BE2C (cell line): ENCODE measurements around the gene FAP.

Experiments
- DNase-seq: peaks from one replicate; pipeline ENCODE4 v3.0.0-alpha.2; 2020
- H3K27me3 ChIP-seq: fragments of 250-450 bp; sonication (Bioruptor Pico); 2 replicates; pipeline ENCODE4 v1.5.1; 2020; ENCODE audit warnings: mild to moderate bottlenecking
- H3K36me3 ChIP-seq: fragments of 250-450 bp; sonication (Bioruptor Pico); 2 replicates; pipeline ENCODE4 v1.5.1; 2020; ENCODE audit warnings: mild to moderate bottlenecking
- H3K4me1 ChIP-seq: fragments of 250-450 bp; sonication (Bioruptor Pico); 2 replicates; pipeline ENCODE4 v1.5.1; 2020
- H3K4me3 ChIP-seq: 2 replicates; pipeline ENCODE4 v1.5.1; 2011; ENCODE audit warnings: low read depth, low read length
- H3K9me3 ChIP-seq: fragments of 250-450 bp; sonication (Bioruptor Pico); 2 replicates; pipeline ENCODE4 v1.5.1; 2020
- CTCF ChIP-seq: IDR thresholded peaks from 2 replicates; pipeline ENCODE4 v1.5.1; 2012; ENCODE audit warnings: mild to moderate bottlenecking, low read depth, low read length

FAP gene

GRCh38 chr2:162234620-162235462, 8.4 kb downstream of the FAP start:
- Histone ChIP-seq H3K27me3 (no peaks in the 10 kb centered on the region), H3K9me3 (no peaks in the 10 kb centered on the region), H3K4me1 (no peaks in the 10 kb centered on the region), H3K36me3 (no peaks in the 10 kb centered on the region), H3K4me3 (no peak overlapping the region)
- DNase-seq, result no peak
- no peak for TF ChIP-seq CTCF

- TF ChIP-seq CTCF, result no peak
These were observed 10.0 kb downstream of the FAP start for GRCh38 chr2:162233197-162233596.

GRCh38 chr2:162232671-162233070, 10.6 kb downstream of the FAP start:
- DNase-seq, result no peak
- Histone ChIP-seq H3K4me3 (no peak overlapping the region), H3K36me3 (no peaks in the 10 kb centered on the region), H3K9me3 (no peaks in the 10 kb centered on the region), H3K27me3 (no peaks in the 10 kb centered on the region), H3K4me1 (no peaks in the 10 kb centered on the region)
- no peak for TF ChIP-seq CTCF

More at GRCh38 chr2:162233197-162233596, 10.0 kb downstream of the FAP start:
- Histone ChIP-seq H3K27me3 (no peaks in the 10 kb centered on the region), H3K4me1 (no peaks in the 10 kb centered on the region), H3K36me3 (no peaks in the 10 kb centered on the region), H3K4me3 (no peak overlapping the region), H3K9me3 (no peaks in the 10 kb centered on the region)
- no peak for DNase-seq

GRCh38 chr2:162232027-162232426, 11.2 kb downstream of the FAP start:
- Histone ChIP-seq H3K4me3 (no peak overlapping the region), H3K9me3 (no peaks in the 10 kb centered on the region), H3K27me3 (no peaks in the 10 kb centered on the region), H3K36me3 (no peaks in the 10 kb centered on the region), H3K4me1 (no peaks in the 10 kb centered on the region)
- DNase-seq, result no peak
- TF ChIP-seq CTCF, result no peak

DNA sequence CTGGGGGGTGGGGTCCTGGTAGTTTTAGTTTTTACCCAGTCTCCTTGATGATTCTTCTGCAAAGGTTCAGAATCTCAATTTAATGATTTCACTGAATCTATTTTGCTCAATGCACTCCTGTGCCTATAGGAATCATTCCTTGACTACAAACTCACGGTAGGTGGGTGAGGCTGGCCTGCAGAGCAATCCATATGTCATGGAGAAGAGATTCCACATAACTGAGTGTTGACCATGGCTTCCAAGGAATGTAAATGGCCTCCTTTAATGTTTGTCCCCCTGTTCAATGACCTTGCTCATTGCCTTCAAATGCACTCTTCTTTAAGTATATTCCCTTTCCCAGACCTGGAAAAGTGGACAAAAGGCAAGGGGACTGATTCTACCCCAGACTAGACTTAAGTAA, 12.5 kb downstream of the FAP start:
- no peaks in the 10 kb centered on the region for H3K36me3 ChIP-seq
- no peak for TF ChIP-seq CTCF
- no peaks in the 10 kb centered on the region for H3K27me3 ChIP-seq
- H3K9me3 ChIP-seq, result no peaks in the 10 kb centered on the region
- H3K4me1 ChIP-seq, result no peaks in the 10 kb centered on the region
- H3K4me3 ChIP-seq, result no peak overlapping the region
- no peak for DNase-seq

- no peak for DNase-seq
- no peaks in the 10 kb centered on the region for H3K4me1 ChIP-seq
- no peaks in the 10 kb centered on the region for H3K36me3 ChIP-seq
- TF ChIP-seq CTCF, result no peak
- no peaks in the 10 kb centered on the region for H3K27me3 ChIP-seq
- no peaks in the 10 kb centered on the region for H3K9me3 ChIP-seq
- no peak overlapping the region for H3K4me3 ChIP-seq
These were observed 16.4 kb downstream of the FAP start for GRCh38 chr2:162226836-162227235.
